Activated CD4-positive, alpha-beta memory T cell treated with anti-CD3 and anti-CD28 coated beads, Interleukin-2, amount 10 ng/mL, durations not matched to agents 7 days and 5 days (primary cell): Measurements from ENCODE around the gene PRR36. TPM values are rescaled to one million over a fixed set of nuclear protein-coding genes. Genes with fewer than 3 reads are reported as not detected.

ENCODE experiments used
- CTCF ChIA-PET: fragments of 350-600 bp; sonication (Branson Sonifier 250); formaldehyde crosslinking; loops from one replicate; lab custom pipeline; 2021; ENCODE audit warnings: antibody characterized with exemption, inconsistent platforms; lab: Charles Lee
- POLR2A ChIA-PET: fragments of 350-600 bp; sonication (Branson Sonifier 250); formaldehyde crosslinking; loops from one replicate; lab custom pipeline; 2021; ENCODE audit warnings: antibody characterized with exemption; lab: Charles Lee
- DNase-seq: peaks from one replicate; pipeline ENCODE4 v3.0.0-alpha.2; 2020
- H3K27ac Mint-ChIP-seq: one replicate; pipeline ENCODE4 v1.8.0; 2021; ENCODE audit warnings: mild to moderate bottlenecking, mixed read lengths
- H3K27me3 Mint-ChIP-seq: one replicate; pipeline ENCODE4 v1.8.0; 2021; ENCODE audit warnings: mixed read lengths
- H3K36me3 Mint-ChIP-seq: one replicate; pipeline ENCODE4 v1.8.0; 2021; ENCODE audit warnings: low read depth, mixed read lengths
- H3K4me1 Mint-ChIP-seq: one replicate; pipeline ENCODE4 v1.8.0; 2021; ENCODE audit warnings: mixed read lengths
- H3K4me3 Mint-ChIP-seq: one replicate; pipeline ENCODE4 v1.8.0; 2021; ENCODE audit warnings: mild to moderate bottlenecking, mixed read lengths
- H3K9me3 Mint-ChIP-seq: one replicate; pipeline ENCODE4 v1.8.0; 2021; ENCODE audit warnings: mixed read lengths
- total RNA-seq, 2 experiments: library from RNA; stranded (reverse); gene quantifications; one replicate each; pipeline ENCODE4 v1.2.3, GENCODE V29; 2021

PRR36 gene
- total RNA-seq, 2 experiments from 2014 or later = 0.05 to 0.13 TPM

- no peak overlapping the region for H3K4me3 Mint-ChIP-seq
- POLR2A ChIA-PET = interaction anchor here (0.7 kb wide), 1 partner anchor 11 kb away, joined by 3 read pairs; no protein-coding TSS in a partner anchor
Observed at GRCh38 chr19:7871437-7872305, 2.5 kb downstream of the PRR36 start.

GRCh38 chr19:7870571-7871436, 3.4 kb downstream of the PRR36 start:
- Mint-ChIP-seq H3K27ac (no peak overlapping the region), H3K36me3 (no peaks in the 10 kb centered on the region), H3K9me3 (no peaks in the 10 kb centered on the region), H3K4me1 (peaks cover 36% of the 10 kb centered on the region), H3K27me3 (peaks cover 44% of the 10 kb centered on the region), H3K4me3 (no peak overlapping the region)
- POLR2A ChIA-PET = no interaction called here
- peak; percentile 66 for DNase-seq
- CTCF ChIA-PET = no interaction called here

More at GRCh38 chr19:7871437-7872305, 2.5 kb downstream of the PRR36 start:
- H3K9me3 Mint-ChIP-seq = no peaks in the 10 kb centered on the region
- H3K4me1 Mint-ChIP-seq = peaks cover 36% of the 10 kb centered on the region
- H3K36me3 Mint-ChIP-seq = no peaks in the 10 kb centered on the region
- H3K27ac Mint-ChIP-seq = no peak overlapping the region
- peaks cover 43% of the 10 kb centered on the region for H3K27me3 Mint-ChIP-seq
- CTCF ChIA-PET = interaction anchor here (0.5 kb wide), 1 partner anchor 160 kb away, joined by 3 read pairs; no protein-coding TSS in a partner anchor
- peak; percentile 81 for DNase-seq

- Mint-ChIP-seq H3K27me3 (peaks cover 51% of the 10 kb centered on the region), H3K4me1 (peaks cover 43% of the 10 kb centered on the region), H3K27ac (no peak overlapping the region), H3K4me3 (peak overlapping the region; percentile 32), H3K9me3 (no peaks in the 10 kb centered on the region), H3K36me3 (no peaks in the 10 kb centered on the region)
- DNase-seq = peak; percentile 50
- ChIA-PET POLR2A (interaction anchor here (1.1 to 1.9 kb wide), 6 partner anchors 13 to 575 kb away, joined by 3 to 10 read pairs (median 4); partner anchors contain the start of genes HNRNPM and MAP2K7), CTCF (interaction anchor here (0.8 to 2.5 kb wide), 23 partner anchors 9 to 504 kb away, joined by 3 to 26 read pairs (median 5); partner anchors contain the start of genes LRRC8E, MAP2K7, PET100 and SNAPC2)
Observed at GRCh38 chr19:7869910-7870511, 4.2 kb downstream of the PRR36 start.

GRCh38 chr19:7869453-7869909, 4.7 kb downstream of the PRR36 start:
- H3K4me3 Mint-ChIP-seq = peak overlapping the region; percentile 52
- ChIA-PET CTCF (interaction anchor here (0.8 to 2.5 kb wide), 23 partner anchors 10 to 504 kb away, joined by 3 to 26 read pairs (median 5); partner anchors contain the start of genes LRRC8E, MAP2K7, PET100 and SNAPC2), POLR2A (interaction anchor here (0.6 to 1.9 kb wide), 8 partner anchors 12 to 800 kb away, joined by 3 to 10 read pairs (median 3); partner anchors contain the start of genes HNRNPM, MAP2K7, SNAPC2 and ZNF557)
- DNase-seq = peak; percentile 75
- no peaks in the 10 kb centered on the region for H3K9me3 Mint-ChIP-seq
- H3K36me3 Mint-ChIP-seq = no peaks in the 10 kb centered on the region
- peaks cover 49% of the 10 kb centered on the region for H3K27me3 Mint-ChIP-seq
- peaks cover 44% of the 10 kb centered on the region for H3K4me1 Mint-ChIP-seq
- H3K27ac Mint-ChIP-seq = no peak overlapping the region

- peak overlapping the region; percentile 60 for H3K4me3 Mint-ChIP-seq
- H3K36me3 Mint-ChIP-seq = no peaks in the 10 kb centered on the region
- no peak overlapping the region for H3K27ac Mint-ChIP-seq
- ChIA-PET POLR2A (interaction anchor here (0.6 to 1.9 kb wide), 9 partner anchors 11 to 800 kb away, joined by 3 to 10 read pairs (median 3); partner anchors contain the start of genes HNRNPM, MAP2K7, PET100 and SNAPC2), CTCF (interaction anchor here (0.6 to 2.5 kb wide), 25 partner anchors 8 to 503 kb away, joined by 3 to 26 read pairs (median 5); partner anchors contain the start of genes LRRC8E, MAP2K7, PET100 and SNAPC2)
- no peaks in the 10 kb centered on the region for H3K9me3 Mint-ChIP-seq
- H3K27me3 Mint-ChIP-seq = peaks cover 50% of the 10 kb centered on the region
- DNase-seq = peak; percentile 82
- H3K4me1 Mint-ChIP-seq = peaks cover 44% of the 10 kb centered on the region
Observed at GRCh38 chr19:7868671-7869452, 5.3 kb downstream of the PRR36 start.

- ChIA-PET CTCF (interaction anchor here (1.0 to 2.5 kb wide), 12 partner anchors 9 to 300 kb away, joined by 3 to 26 read pairs (median 8); partner anchors contain the start of genes MAP2K7, SNAPC2 and TIMM44), POLR2A (interaction anchor here (0.8 to 1.9 kb wide), 2 partner anchors 35 to 238 kb away, joined by 4 to 10 read pairs; partner anchors contain the start of genes MAP2K7, PET100 and XAB2)
- H3K36me3 Mint-ChIP-seq = no peaks in the 10 kb centered on the region
- peaks cover 42% of the 10 kb centered on the region for H3K4me1 Mint-ChIP-seq
- H3K4me3 Mint-ChIP-seq = peak overlapping the region; percentile 60
- H3K27me3 Mint-ChIP-seq = peaks cover 49% of the 10 kb centered on the region
- no peak for DNase-seq
- H3K9me3 Mint-ChIP-seq = no peaks in the 10 kb centered on the region
- H3K27ac Mint-ChIP-seq = no peak overlapping the region
Observed at GRCh38 chr19:7868326-7868670, 5.9 kb downstream of the PRR36 start.

- peaks cover 40% of the 10 kb centered on the region for H3K4me1 Mint-ChIP-seq
- no peak overlapping the region for H3K27ac Mint-ChIP-seq
- H3K27me3 Mint-ChIP-seq = peaks cover 44% of the 10 kb centered on the region
- H3K9me3 Mint-ChIP-seq = no peaks in the 10 kb centered on the region
- no peaks in the 10 kb centered on the region for H3K36me3 Mint-ChIP-seq
- no peak overlapping the region for H3K4me3 Mint-ChIP-seq
- CTCF ChIA-PET = interaction anchor here (0.6 to 2.5 kb wide), 2 partner anchors 36 to 134 kb away, joined by 3 to 24 read pairs; partner anchors contain the start of gene MAP2K7
- no peak for DNase-seq
- POLR2A ChIA-PET = no interaction called here
Observed at GRCh38 chr19:7867092-7867844, 6.9 kb downstream of the PRR36 start.

GRCh38 chr19:7866399-7867091, 7.6 kb downstream of the PRR36 start:
- Mint-ChIP-seq H3K4me1 (peaks cover 34% of the 10 kb centered on the region), H3K27ac (no peak overlapping the region), H3K9me3 (no peaks in the 10 kb centered on the region), H3K27me3 (peaks cover 39% of the 10 kb centered on the region), H3K4me3 (no peak overlapping the region), H3K36me3 (no peaks in the 10 kb centered on the region)
- DNase-seq = no peak
- CTCF ChIA-PET = no interaction called here
- POLR2A ChIA-PET = no interaction called here

- H3K4me3 Mint-ChIP-seq = peak overlapping the region; percentile 57
- CTCF ChIA-PET = no interaction called here
- POLR2A ChIA-PET = no interaction called here
Observed at GRCh38 chr19:7865262-7865911, 8.8 kb downstream of the PRR36 start.

GRCh38 chr19:7864690-7865074, 9.5 kb downstream of the PRR36 start:
- ChIA-PET CTCF (no interaction called here), POLR2A (no interaction called here)
- Mint-ChIP-seq H3K27ac (no peak overlapping the region), H3K27me3 (peaks cover 40% of the 10 kb centered on the region), H3K9me3 (no peaks in the 10 kb centered on the region), H3K4me3 (no peak overlapping the region), H3K4me1 (peaks cover 24% of the 10 kb centered on the region), H3K36me3 (no peaks in the 10 kb centered on the region)
- no peak for DNase-seq

More at GRCh38 chr19:7865262-7865911, 8.8 kb downstream of the PRR36 start:
- Mint-ChIP-seq H3K27ac (no peak overlapping the region), H3K9me3 (no peaks in the 10 kb centered on the region), H3K36me3 (no peaks in the 10 kb centered on the region), H3K27me3 (peaks cover 40% of the 10 kb centered on the region), H3K4me1 (peaks cover 26% of the 10 kb centered on the region)
- no peak for DNase-seq
